Glomerular endothelial cell (primary cell): Measurements from ENCODE around the gene TCL1B. TPM values are rescaled to one million over a fixed set of nuclear protein-coding genes. Genes with fewer than 3 reads are reported as not detected.

Experiments
- total RNA-seq: library from RNA; depleted of rRNA; stranded (reverse); fragments of >200 nt; gene quantifications from 2 replicates; pipeline ENCODE4 v1.2.3, GENCODE V29; 2015

The TCL1B gene
- total RNA-seq, 1 donor from 2014 or later: not detected

Other genes starting within 250 kb of the TCL1B start
- 5.8 and 7.4 TPM in 2 replicates for gene SYNE3, start 169.8 kb upstream of the TCL1B start, total RNA-seq
- gene GLRX5, start 151.4 kb upstream of the TCL1B start, total RNA-seq: 38.7 and 49.4 TPM in 2 replicates
- not detected in 2 replicates for gene TCL1A, start 27.7 kb downstream of the TCL1B start, total RNA-seq
- not detected in 2 replicates for gene TUNAR, start 190.4 kb downstream of the TCL1B start, total RNA-seq